Measurements from ENCODE around the gene AIPL1.

AIPL1 gene

GRCh38 chr17:6443692-6444570 is 9.0 kb upstream of the AIPL1 start, which contains the start of gene PIMREG:
Gene PIMREG, plus strand, starts transcription at chr17:6444455. Its CDS starts 656 bp downstream, at chr17:6445111.
- no peaks in the 10 kb centered on the region for H3K36me3 ChIP-seq (ENCODE audit: low read length)
- no peaks in the 10 kb centered on the region for H3F3A ChIP-seq (ENCODE audit: insufficient read depth)
- TF ChIP-seq EZH2phosphoT487 (conservative IDR thresholded peaks at IDR 0.05; ENCODE audit: low read length) (no peak), CTCF (IDR thresholded peaks at IDR 0.05; ENCODE audit: insufficient read depth, low read length, poor library complexity, severe bottlenecking) (no peak)
- no peak within 1 kb of the TSS for H3K9ac ChIP-seq (ENCODE audit: low read length)
- no peak within 1 kb of the TSS for H3K4me2 ChIP-seq (ENCODE audit: low read depth, low read length, poor library complexity, severe bottlenecking)
- H3K27ac ChIP-seq (ENCODE audit: low read depth, low read length): no peak within 1 kb of the TSS
- H3K4me3 ChIP-seq (ENCODE audit: insufficient read depth, low read length, poor library complexity, severe bottlenecking): no peak within 1 kb of the TSS
- no peaks in the 10 kb centered on the region for H3K79me2 ChIP-seq (ENCODE audit: insufficient read depth, low read length)
- H4K20me1 ChIP-seq (ENCODE audit: low read depth, low read length): no peaks in the 10 kb centered on the region
- no peaks in the 10 kb centered on the region for H3K9me3 ChIP-seq (ENCODE audit: insufficient read depth, low read length)
- no peaks in the 10 kb centered on the region for H3K9me2 ChIP-seq (replicated peaks; ENCODE audit: insufficient read depth, low read length)
- H3K27me3 ChIP-seq (ENCODE audit: low read length): no peaks in the 10 kb centered on the region; the same call in 1 of the 2 replicates
- no peak within 1 kb of the TSS for H2AFZ ChIP-seq (ENCODE audit: low read depth, low read length, severe bottlenecking)

GRCh38 chr17:6442775-6443174 is 7.9 kb upstream of the AIPL1 start:
- H3K9me2 ChIP-seq (replicated peaks; ENCODE audit: insufficient read depth, low read length): no peaks in the 10 kb centered on the region
- no peaks in the 10 kb centered on the region for H3K79me2 ChIP-seq (ENCODE audit: insufficient read depth, low read length)
- no peak overlapping the region for H3K4me2 ChIP-seq (ENCODE audit: low read depth, low read length, poor library complexity, severe bottlenecking)
- H4K20me1 ChIP-seq (ENCODE audit: low read depth, low read length): no peaks in the 10 kb centered on the region
- TF ChIP-seq EZH2phosphoT487 (conservative IDR thresholded peaks at IDR 0.05; ENCODE audit: low read length) (no peak), CTCF (IDR thresholded peaks at IDR 0.05; ENCODE audit: insufficient read depth, low read length, poor library complexity, severe bottlenecking) (no peak)
- H2AFZ ChIP-seq (ENCODE audit: low read depth, low read length, severe bottlenecking): no peak overlapping the region
- no peak overlapping the region for H3K4me3 ChIP-seq (ENCODE audit: insufficient read depth, low read length, poor library complexity, severe bottlenecking)
- H3K9me3 ChIP-seq (ENCODE audit: insufficient read depth, low read length): no peaks in the 10 kb centered on the region
- no peak overlapping the region for H3K9ac ChIP-seq (ENCODE audit: low read length)
- H3K27me3 ChIP-seq (ENCODE audit: low read length): no peaks in the 10 kb centered on the region
- no peaks in the 10 kb centered on the region for H3K36me3 ChIP-seq (ENCODE audit: low read length)
- H3F3A ChIP-seq (ENCODE audit: insufficient read depth): no peaks in the 10 kb centered on the region
- no peak overlapping the region for H3K27ac ChIP-seq (ENCODE audit: low read depth, low read length)

GRCh38 chr17:6439951-6440350 is 5.0 kb upstream of the AIPL1 start:
- Histone ChIP-seq H3K27ac (ENCODE audit: low read depth, low read length) (no peak overlapping the region), H3K9me2 (replicated peaks; ENCODE audit: insufficient read depth, low read length) (no peaks in the 10 kb centered on the region), H2AFZ (ENCODE audit: low read depth, low read length, severe bottlenecking) (no peak overlapping the region), H3K4me2 (ENCODE audit: low read depth, low read length, poor library complexity, severe bottlenecking) (no peak overlapping the region), H3K9ac (ENCODE audit: low read length) (no peak overlapping the region), H3K27me3 (ENCODE audit: low read length) (no peaks in the 10 kb centered on the region), H3K9me3 (ENCODE audit: insufficient read depth, low read length) (no peaks in the 10 kb centered on the region), H4K20me1 (ENCODE audit: low read depth, low read length) (no peaks in the 10 kb centered on the region), H3K79me2 (ENCODE audit: insufficient read depth, low read length) (no peaks in the 10 kb centered on the region), H3K36me3 (ENCODE audit: low read length) (no peaks in the 10 kb centered on the region), H3F3A (ENCODE audit: insufficient read depth) (no peaks in the 10 kb centered on the region), H3K4me3 (ENCODE audit: insufficient read depth, low read length, poor library complexity, severe bottlenecking) (no peak overlapping the region)
- TF ChIP-seq CTCF (IDR thresholded peaks at IDR 0.05; ENCODE audit: insufficient read depth, low read length, poor library complexity, severe bottlenecking): no peak
- no peak for TF ChIP-seq EZH2phosphoT487 (conservative IDR thresholded peaks at IDR 0.05; ENCODE audit: low read length)
